K562 (cell line): ENCODE measurements around the gene HDAC6. TPM values are rescaled to one million over a fixed set of nuclear protein-coding genes. Genes with fewer than 3 reads are reported as not detected.

ENCODE experiments used
- ASH1L ChIP-seq: fragments of 450-650 bp; IDR thresholded peaks from 2 replicates; pipeline ENCODE4 v1.6.1; 2018; ENCODE audit warnings: borderline replicate concordance, mild to moderate bottlenecking, low read depth; ENCODE audit not compliant: partially characterized antibody
- CC2D1A ChIP-seq: fragments of 450-650 bp; IDR thresholded peaks from 2 replicates; pipeline ENCODE4 v1.6.1; 2017; ENCODE audit warnings: mild to moderate bottlenecking
- CREB3 ChIP-seq: fragments of 450-650 bp; conservative IDR thresholded peaks from 2 replicates; pipeline ENCODE4 v1.6.1; 2016; ENCODE audit warnings: missing genetic modification characterization, low read depth, mild to moderate bottlenecking, missing compliant biosample characterization, moderate library complexity
- EHMT2 ChIP-seq: fragments of 450-650 bp; IDR thresholded peaks from 2 replicates; pipeline ENCODE4 v1.6.1; 2018; ENCODE audit warnings: antibody characterized with exemption
- MAZ ChIP-seq, 2 experiments: fragments of 450-650 bp in 1 of 2; sonication (generic) in 1 of 2; formaldehyde crosslinking; IDR thresholded peaks in 1 of 2; conservative IDR thresholded peaks in 1 of 2; 2 replicates each; pipeline versions ENCODE4 v1.4.0 to v1.5.0; 2020; ENCODE audit warnings: mild to moderate bottlenecking in 1 of 2, missing genetic modification reagents in 1 of 2
- MCM7 ChIP-seq, 2 experiments: fragments of 450-650 bp; IDR thresholded peaks; 2 replicates each; pipeline ENCODE4 v1.6.1; 2016 to 2018
- SMC3 ChIP-seq: conservative IDR thresholded peaks from 2 replicates; pipeline ENCODE4 v1.6.1; 2011; ENCODE audit warnings: low read depth, low read length, improper control_type of control experiment; ENCODE audit not compliant: insufficient read depth
- SREBF2 ChIP-seq: sonication (generic); formaldehyde crosslinking; IDR thresholded peaks from 2 replicates; pipeline ENCODE4 v1.4.0; 2020; ENCODE audit warnings: mild to moderate bottlenecking, missing genetic modification reagents
- ZNF583 ChIP-seq: fragments of 250-450 bp; sonication (Bioruptor Pico); IDR thresholded peaks from 2 replicates; pipeline ENCODE4 v1.4.0; 2020
- polyA plus RNA-seq, 8 experiments: library from polyadenylated mRNA; depleted of rRNA in 4 of 8; stranded (reverse) in 5 of 8; unstranded in 3 of 8; fragments of >200 nt; fragmentation: Nextera tagmentation in 2 of 8; fragmentation: Illumina TruSeq in 1 of 8; extraction: Ambion mirVana in 2 of 8; extraction: Trizol in 1 of 8; gene quantifications; 2 replicates each; pipeline versions ENCODE4 v1.2.1 to v1.2.3, GENCODE V29; 2011 to 2014; ENCODE audit warnings: inconsistent platforms in 1 of 8, missing spikeins in 1 of 8
- total RNA-seq, 7 experiments: library from RNA; depleted of rRNA in 6 of 7; stranded (reverse); fragments of >200 nt in 6 of 7; fragmentation: Illumina TruSeq in 2 of 7; extraction: Trizol in 2 of 7; gene quantifications; 2 replicates each; pipeline versions ENCODE4 v1.2.1 to v1.2.3, GENCODE V29; 2011 to 2021; ENCODE audit warnings: low replicate concordance in 1 of 7
- TF ChIP-seq, protein P1 (sequence below), 3 experiments: fragments of 200-800 bp in 1 of 3; sonication (Bioruptor generic) in 1 of 3; sonication (generic) in 1 of 3; formaldehyde crosslinking in 1 of 3; IDR thresholded peaks; 2 replicates each; pipeline versions ENCODE4 v1.6.1 to v1.8.0; 2016 to 2022; ENCODE audit warnings: mild to moderate bottlenecking in 2 of 3, missing compliant biosample characterization in 2 of 3, missing genetic modification characterization in 2 of 3, missing genetic modification reagents in 1 of 3
- TF ChIP-seq, protein P2 (sequence below), 2 experiments: fragments of 450-650 bp; formaldehyde crosslinking in 1 of 2; IDR thresholded peaks; 2 replicates each; pipeline versions ENCODE4 v1.4.0 to v1.6.1; 2014 to 2020; ENCODE audit warnings: mild to moderate bottlenecking in 2 of 2, borderline replicate concordance in 1 of 2, low read depth in 1 of 2
- TF ChIP-seq, protein P3 (sequence below): sonication (generic); formaldehyde crosslinking; IDR thresholded peaks from 2 replicates; pipeline ENCODE4 v1.8.1; 2023; ENCODE audit warnings: mild to moderate bottlenecking, missing genetic modification reagents
- TF ChIP-seq, protein P4 (sequence below): fragments of 250-450 bp; sonication (Bioruptor Pico); IDR thresholded peaks from 2 replicates; pipeline ENCODE4 v1.8.0; 2021; ENCODE audit warnings: borderline replicate concordance, mild to moderate bottlenecking, moderate library complexity; ENCODE audit not compliant: poor library complexity, severe bottlenecking

Gene HDAC6
- total and polyA plus RNA-seq, 9 of the 15 experiments (the other 6 are each of a cell fraction or from before 2014, with no cell fraction given): 29.9 to 101 (median 71.2) TPM

DNA sequence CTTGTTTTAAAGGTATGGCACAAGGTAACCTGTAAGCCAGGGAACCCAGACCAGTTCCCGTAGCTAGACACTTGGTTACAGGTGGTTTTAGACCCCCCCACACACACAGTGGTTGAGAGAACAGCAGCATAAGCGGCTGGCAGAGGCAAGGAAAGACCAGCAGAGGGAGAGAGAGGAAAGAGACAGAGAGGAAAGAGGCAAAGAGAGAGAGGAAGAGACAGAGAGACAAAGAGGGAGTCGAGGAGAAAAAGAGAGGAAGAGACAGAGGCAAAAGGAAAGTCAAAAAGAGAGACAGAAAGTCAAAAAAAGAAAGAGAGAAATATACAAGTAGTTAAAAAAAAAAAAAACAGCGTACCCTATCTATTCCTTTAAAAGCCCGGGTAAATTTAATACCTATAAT, 53.0 kb downstream of the HDAC6 start (continued):
- 0 out of 2 replicates have a peak, but pooled peaks have one; percentile 62 for TF ChIP-seq CC2D1A
- no peak for TF ChIP-seq MCM7 (IDR thresholded peaks at IDR 0.05)
- no peak for TF ChIP-seq SREBF2 (CRISPR knock-in tag)
- TF ChIP-seq, protein P1, sequence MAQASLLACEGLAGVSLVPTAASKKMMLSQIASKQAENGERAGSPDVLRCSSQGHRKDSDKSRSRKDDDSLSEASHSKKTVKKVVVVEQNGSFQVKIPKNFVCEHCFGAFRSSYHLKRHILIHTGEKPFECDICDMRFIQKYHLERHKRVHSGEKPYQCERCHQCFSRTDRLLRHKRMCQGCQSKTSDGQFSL (CRISPR knock-in tag; IDR thresholded peaks at IDR 0.05): peak; percentile 81
- TF ChIP-seq, protein P1 (tag; IDR thresholded peaks at IDR 0.05): no peak
- TF ChIP-seq SMC3: 0 out of 2 replicates have a peak, but pooled peaks have one; percentile 16
- TF ChIP-seq MAZ (CRISPR knock-in tag; conservative IDR thresholded peaks at IDR 0.05 in 1 of 2, IDR thresholded peaks at IDR 0.05 in 1 of 2): no peak
- TF ChIP-seq ZNF583 (CRISPR knock-in tag): no peak
- TF ChIP-seq, protein P2, sequence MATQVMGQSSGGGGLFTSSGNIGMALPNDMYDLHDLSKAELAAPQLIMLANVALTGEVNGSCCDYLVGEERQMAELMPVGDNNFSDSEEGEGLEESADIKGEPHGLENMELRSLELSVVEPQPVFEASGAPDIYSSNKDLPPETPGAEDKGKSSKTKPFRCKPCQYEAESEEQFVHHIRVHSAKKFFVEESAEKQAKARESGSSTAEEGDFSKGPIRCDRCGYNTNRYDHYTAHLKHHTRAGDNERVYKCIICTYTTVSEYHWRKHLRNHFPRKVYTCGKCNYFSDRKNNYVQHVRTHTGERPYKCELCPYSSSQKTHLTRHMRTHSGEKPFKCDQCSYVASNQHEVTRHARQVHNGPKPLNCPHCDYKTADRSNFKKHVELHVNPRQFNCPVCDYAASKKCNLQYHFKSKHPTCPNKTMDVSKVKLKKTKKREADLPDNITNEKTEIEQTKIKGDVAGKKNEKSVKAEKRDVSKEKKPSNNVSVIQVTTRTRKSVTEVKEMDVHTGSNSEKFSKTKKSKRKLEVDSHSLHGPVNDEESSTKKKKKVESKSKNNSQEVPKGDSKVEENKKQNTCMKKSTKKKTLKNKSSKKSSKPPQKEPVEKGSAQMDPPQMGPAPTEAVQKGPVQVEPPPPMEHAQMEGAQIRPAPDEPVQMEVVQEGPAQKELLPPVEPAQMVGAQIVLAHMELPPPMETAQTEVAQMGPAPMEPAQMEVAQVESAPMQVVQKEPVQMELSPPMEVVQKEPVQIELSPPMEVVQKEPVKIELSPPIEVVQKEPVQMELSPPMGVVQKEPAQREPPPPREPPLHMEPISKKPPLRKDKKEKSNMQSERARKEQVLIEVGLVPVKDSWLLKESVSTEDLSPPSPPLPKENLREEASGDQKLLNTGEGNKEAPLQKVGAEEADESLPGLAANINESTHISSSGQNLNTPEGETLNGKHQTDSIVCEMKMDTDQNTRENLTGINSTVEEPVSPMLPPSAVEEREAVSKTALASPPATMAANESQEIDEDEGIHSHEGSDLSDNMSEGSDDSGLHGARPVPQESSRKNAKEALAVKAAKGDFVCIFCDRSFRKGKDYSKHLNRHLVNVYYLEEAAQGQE (IDR thresholded peaks at IDR 0.05; ENCODE audit: borderline replicate concordance): peak; percentile 64
- TF ChIP-seq, protein P2 (CRISPR knock-in tag; IDR thresholded peaks at IDR 0.05; ENCODE audit: low read depth): no peak
- no peak for TF ChIP-seq CREB3 (tag)
- TF ChIP-seq, protein P3, sequence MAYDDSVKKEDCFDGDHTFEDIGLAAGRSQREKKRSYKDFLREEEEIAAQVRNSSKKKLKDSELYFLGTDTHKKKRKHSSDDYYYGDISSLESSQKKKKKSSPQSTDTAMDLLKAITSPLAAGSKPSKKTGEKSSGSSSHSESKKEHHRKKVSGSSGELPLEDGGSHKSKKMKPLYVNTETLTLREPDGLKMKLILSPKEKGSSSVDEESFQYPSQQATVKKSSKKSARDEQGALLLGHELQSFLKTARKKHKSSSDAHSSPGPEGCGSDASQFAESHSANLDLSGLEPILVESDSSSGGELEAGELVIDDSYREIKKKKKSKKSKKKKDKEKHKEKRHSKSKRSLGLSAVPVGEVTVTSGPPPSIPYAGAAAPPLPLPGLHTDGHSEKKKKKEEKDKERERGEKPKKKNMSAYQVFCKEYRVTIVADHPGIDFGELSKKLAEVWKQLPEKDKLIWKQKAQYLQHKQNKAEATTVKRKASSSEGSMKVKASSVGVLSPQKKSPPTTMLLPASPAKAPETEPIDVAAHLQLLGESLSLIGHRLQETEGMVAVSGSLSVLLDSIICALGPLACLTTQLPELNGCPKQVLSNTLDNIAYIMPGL (CRISPR knock-in tag): no peak
- no peak for TF ChIP-seq ASH1L
- TF ChIP-seq EHMT2: 0 out of 2 replicates have a peak, but pooled peaks have one; percentile 12
- TF ChIP-seq, protein P4, sequence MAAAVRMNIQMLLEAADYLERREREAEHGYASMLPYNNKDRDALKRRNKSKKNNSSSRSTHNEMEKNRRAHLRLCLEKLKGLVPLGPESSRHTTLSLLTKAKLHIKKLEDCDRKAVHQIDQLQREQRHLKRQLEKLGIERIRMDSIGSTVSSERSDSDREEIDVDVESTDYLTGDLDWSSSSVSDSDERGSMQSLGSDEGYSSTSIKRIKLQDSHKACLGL: no peak
